NCI-H774 (cell line): Measurements from ENCODE around the gene SNRPB2.

Experiments used
- DNase-seq: peaks from one replicate; lab custom pipeline; 2025; lab: John Stamatoyannopoulos, UW

The SNRPB2 gene

GRCh38 chr20:16729565-16730460 is at the start of gene SNRPB2:
TSS of gene SNRPB2 (plus strand) at chr20:16730026. CDS start at chr20:16731703, 1,677 bp downstream.
- peak; percentile 91 for DNase-seq

- no peak for DNase-seq
Measured at GRCh38 chr20:16684416-16684815, 45.4 kb upstream of the SNRPB2 start.

GRCh38 chr20:16689906-16690305 is 39.9 kb upstream of the SNRPB2 start:
- DNase-seq: no peak

- no peak for DNase-seq
Measured at GRCh38 chr20:16691381-16691780, 38.4 kb upstream of the SNRPB2 start.

GRCh38 chr20:16692009-16692408 is 37.8 kb upstream of the SNRPB2 start:
- no peak for DNase-seq

GRCh38 chr20:16692442-16692841 is 37.4 kb upstream of the SNRPB2 start:
- DNase-seq: no peak

- DNase-seq: no peak
Measured at GRCh38 chr20:16693278-16693677, 36.5 kb upstream of the SNRPB2 start.

- DNase-seq: no peak
Measured at GRCh38 chr20:16694161-16694560, 35.7 kb upstream of the SNRPB2 start.

- DNase-seq: no peak
Measured at GRCh38 chr20:16695628-16696027, 34.2 kb upstream of the SNRPB2 start.

- DNase-seq: no peak
Measured at GRCh38 chr20:16699293-16699692, 30.5 kb upstream of the SNRPB2 start.

GRCh38 chr20:16701296-16701695 is 28.5 kb upstream of the SNRPB2 start:
- no peak for DNase-seq

GRCh38 chr20:16703570-16703969 is 26.3 kb upstream of the SNRPB2 start:
- DNase-seq: no peak

- no peak for DNase-seq
Measured at GRCh38 chr20:16707674-16708073, 22.2 kb upstream of the SNRPB2 start.

- DNase-seq: no peak
Measured at GRCh38 chr20:16708602-16709001, 21.2 kb upstream of the SNRPB2 start.

GRCh38 chr20:16709017-16709416 is 20.8 kb upstream of the SNRPB2 start:
- DNase-seq: no peak

GRCh38 chr20:16710781-16711180 is 19.0 kb upstream of the SNRPB2 start:
- no peak for DNase-seq

- DNase-seq: no peak
Measured at GRCh38 chr20:16711661-16712258, 18.1 kb upstream of the SNRPB2 start.

GRCh38 chr20:16712511-16712947 is 17.3 kb upstream of the SNRPB2 start:
- DNase-seq: peak; percentile 46

GRCh38 chr20:16713066-16713465 is 16.8 kb upstream of the SNRPB2 start:
- no peak for DNase-seq

GRCh38 chr20:16714242-16714641 is 15.6 kb upstream of the SNRPB2 start:
- DNase-seq: no peak

- DNase-seq: no peak
Measured at GRCh38 chr20:16714751-16715150, 15.1 kb upstream of the SNRPB2 start.

- DNase-seq: no peak
Measured at GRCh38 chr20:16719421-16719820, 10.4 kb upstream of the SNRPB2 start.

- DNase-seq: no peak
Measured at GRCh38 chr20:16729080-16729479, 746 bp upstream of the SNRPB2 start.
